Measurements from ENCODE around the gene WDR43.

DNA sequence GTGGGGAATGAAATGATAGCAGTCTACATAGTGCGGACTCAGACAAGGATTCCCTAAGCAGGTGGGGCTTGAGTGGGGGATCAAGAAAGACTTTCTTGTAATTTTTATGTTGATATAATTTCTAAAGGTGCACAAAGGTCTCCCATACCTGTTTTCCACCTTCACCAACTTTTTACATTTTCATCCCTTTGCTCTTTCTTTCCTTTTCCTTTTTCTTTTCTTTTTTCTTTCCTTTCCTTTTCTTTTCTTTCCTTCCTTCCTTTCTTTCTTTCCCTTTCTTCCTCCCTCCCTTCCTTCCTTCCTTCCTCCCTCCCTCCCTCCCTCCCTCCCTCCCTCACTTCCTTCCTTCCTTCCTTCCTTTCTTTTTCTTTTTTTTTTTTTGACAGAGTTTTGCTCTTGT is 14.3 kb upstream of the WDR43 start:
- TF ChIP-seq, protein P1, sequence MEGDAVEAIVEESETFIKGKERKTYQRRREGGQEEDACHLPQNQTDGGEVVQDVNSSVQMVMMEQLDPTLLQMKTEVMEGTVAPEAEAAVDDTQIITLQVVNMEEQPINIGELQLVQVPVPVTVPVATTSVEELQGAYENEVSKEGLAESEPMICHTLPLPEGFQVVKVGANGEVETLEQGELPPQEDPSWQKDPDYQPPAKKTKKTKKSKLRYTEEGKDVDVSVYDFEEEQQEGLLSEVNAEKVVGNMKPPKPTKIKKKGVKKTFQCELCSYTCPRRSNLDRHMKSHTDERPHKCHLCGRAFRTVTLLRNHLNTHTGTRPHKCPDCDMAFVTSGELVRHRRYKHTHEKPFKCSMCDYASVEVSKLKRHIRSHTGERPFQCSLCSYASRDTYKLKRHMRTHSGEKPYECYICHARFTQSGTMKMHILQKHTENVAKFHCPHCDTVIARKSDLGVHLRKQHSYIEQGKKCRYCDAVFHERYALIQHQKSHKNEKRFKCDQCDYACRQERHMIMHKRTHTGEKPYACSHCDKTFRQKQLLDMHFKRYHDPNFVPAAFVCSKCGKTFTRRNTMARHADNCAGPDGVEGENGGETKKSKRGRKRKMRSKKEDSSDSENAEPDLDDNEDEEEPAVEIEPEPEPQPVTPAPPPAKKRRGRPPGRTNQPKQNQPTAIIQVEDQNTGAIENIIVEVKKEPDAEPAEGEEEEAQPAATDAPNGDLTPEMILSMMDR (IDR thresholded peaks at IDR 0.05), result no peak
- no peak for TF ChIP-seq POLR2A (IDR thresholded peaks at IDR 0.05)
- TF ChIP-seq POLR2AphosphoS5 (IDR thresholded peaks at IDR 0.05), result no peak

All from sigmoid colon (tissue), 4 donors.